NCI-H1105 (cell line): ENCODE measurements around the gene CA4.
"Not testable (repeated sequence)": the region's sequence is repeated elsewhere in the genome, so short reads cannot be mapped to it uniquely, and the experiment has no call there.

Experiments
- DNase-seq: peaks from one replicate; lab custom pipeline; 2025; lab: John Stamatoyannopoulos, UW

Gene CA4

DNA sequence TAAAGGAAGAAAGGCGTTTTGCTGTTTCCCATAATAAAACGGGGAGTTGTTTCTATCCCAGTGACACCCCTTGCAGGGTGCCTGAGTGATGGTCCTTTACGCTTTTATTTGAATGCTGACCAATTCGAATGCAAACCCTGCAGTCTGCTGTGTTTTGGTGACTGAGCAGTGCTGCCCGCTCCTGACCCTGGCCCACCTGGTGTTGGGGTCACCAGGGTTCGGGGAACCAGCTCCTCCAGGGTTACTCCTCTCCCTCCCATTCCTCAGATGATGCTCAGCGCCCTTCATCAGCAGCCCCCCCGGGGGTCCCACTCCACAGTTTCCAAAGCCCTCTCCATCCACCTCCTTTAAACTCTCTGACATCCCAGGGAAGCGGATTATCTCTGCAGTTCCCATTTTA, 6.0 kb downstream of the CA4 start:
- DNase-seq: no peak

DNA sequence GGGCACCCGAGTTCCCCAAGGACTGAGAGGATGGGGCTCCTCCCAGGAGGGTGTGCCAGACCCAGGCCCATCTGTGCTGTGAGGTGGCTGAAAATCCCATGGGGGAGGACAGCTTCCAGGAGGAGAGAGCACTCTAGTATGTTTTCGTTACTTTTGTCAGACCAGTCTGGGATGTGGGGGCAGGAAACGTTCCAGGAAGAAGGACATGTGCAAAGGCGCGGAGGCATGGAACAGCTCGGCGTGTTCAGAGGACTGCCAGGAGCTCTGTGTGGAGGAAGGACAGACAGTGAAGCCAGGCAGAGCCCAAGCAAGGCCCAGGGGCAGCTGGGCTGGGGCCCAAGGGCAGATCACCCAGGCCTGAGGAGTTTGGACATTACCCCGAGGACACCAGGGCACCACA, 7.0 kb downstream of the CA4 start:
- no peak for DNase-seq

- DNase-seq: no peak
Measured at GRCh38 chr17:60157487-60158040, 7.8 kb downstream of the CA4 start.

DNA sequence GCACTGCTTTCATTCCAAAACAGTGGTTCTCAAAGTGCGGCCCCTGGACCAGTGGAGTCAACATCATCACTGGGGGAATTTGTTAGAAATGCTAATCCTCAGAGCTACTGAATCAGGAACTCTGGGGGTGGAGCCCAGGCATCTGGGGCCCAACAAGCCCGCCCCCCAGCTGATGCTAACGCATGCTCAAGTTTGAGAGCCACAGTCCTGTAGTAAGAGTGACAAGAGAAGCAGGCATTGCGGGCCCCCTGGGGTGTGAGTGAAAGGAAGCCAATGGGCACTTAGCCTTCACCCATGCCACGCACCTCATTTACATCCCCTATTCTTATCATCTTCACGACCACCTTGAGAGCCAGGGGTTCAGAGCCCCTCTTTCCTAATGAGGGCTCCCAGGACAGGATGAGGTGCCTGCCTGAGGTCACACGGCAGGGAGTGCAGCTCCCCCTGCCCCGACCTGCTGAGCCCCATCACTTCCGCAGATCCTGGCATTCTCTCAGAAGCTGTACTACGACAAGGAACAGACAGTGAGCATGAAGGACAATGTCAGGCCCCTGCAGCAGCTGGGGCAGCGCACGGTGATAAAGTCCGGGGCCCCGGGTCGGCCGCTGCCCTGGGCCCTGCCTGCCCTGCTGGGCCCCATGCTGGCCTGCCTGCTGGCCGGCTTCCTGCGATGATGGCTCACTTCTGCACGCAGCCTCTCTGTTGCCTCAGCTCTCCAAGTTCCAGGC, 9.1 kb downstream of the CA4 start:
- no peak for DNase-seq

GRCh38 chr17:60159479-60159866, 9.7 kb downstream of the CA4 start:
- DNase-seq: no peak

- no peak for DNase-seq
Measured at GRCh38 chr17:60160829-60161501, 11.2 kb downstream of the CA4 start.

DNA sequence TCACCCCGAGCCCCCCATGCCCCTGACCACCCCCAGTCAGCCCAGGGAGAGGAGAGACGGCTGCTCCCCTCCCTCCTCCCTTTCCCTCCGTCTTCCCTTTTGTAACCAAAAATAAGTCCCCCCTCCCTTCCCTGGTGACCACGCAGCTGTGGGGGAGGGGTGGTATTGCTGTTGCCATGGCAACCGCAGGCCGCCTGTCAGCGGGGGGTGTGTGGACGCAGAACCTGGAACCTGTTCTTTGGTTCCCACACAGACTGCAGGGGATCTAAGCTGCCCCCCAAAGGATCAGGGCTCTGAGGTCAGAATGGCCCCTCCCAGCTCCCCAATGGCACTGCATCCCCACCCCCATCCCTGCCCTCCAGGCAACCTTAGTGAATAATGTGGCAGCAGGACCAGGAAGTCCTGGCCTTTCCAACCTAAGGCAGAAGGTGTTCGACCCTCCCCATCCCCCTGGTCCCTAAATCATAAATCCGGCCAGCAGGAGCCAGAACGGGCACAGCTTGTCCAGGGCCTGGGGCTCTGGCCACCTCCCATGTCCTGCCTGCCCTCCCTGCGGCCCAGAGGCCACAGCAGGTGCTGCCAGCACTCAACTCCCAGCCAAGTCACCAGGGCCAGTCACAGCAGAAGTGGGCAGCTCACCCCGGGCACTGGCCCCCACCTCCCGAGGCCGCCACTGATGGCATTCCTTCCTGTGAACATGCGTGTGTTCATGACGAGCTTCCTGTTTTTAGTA, 12.0 kb downstream of the CA4 start:
- DNase-seq: no peak

GRCh38 chr17:60163108-60163784, 13.5 kb downstream of the CA4 start:
- no peak for DNase-seq

GRCh38 chr17:60164164-60164563, 14.4 kb downstream of the CA4 start:
- no peak for DNase-seq

DNA sequence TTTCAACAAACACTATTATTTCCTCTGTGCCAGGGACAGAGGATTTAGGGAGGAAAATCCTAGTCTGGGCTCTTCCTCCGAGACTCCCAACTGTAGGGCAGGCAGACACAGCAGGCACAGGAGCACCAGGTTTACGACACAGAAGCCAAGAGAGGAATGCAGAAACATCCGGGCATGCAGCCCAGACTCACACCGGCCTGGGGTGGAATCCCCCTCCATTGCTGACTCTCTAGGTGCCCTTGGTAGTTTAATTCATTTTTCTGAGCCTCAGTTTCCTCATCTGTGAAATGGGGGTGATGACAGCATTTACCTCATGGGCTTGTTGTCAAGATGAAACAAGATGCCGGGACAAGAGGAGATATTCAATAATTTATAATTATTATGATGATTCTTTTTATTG, 14.9 kb downstream of the CA4 start:
- DNase-seq: no peak

GRCh38 chr17:60165223-60165622, 15.4 kb downstream of the CA4 start:
- DNase-seq: no peak

GRCh38 chr17:60165971-60166370, 16.2 kb downstream of the CA4 start:
- DNase-seq: no peak

GRCh38 chr17:60167065-60167741, 17.4 kb downstream of the CA4 start:
- no peak for DNase-seq

- no peak for DNase-seq
Measured at GRCh38 chr17:60168654-60169053, 18.9 kb downstream of the CA4 start.

DNA sequence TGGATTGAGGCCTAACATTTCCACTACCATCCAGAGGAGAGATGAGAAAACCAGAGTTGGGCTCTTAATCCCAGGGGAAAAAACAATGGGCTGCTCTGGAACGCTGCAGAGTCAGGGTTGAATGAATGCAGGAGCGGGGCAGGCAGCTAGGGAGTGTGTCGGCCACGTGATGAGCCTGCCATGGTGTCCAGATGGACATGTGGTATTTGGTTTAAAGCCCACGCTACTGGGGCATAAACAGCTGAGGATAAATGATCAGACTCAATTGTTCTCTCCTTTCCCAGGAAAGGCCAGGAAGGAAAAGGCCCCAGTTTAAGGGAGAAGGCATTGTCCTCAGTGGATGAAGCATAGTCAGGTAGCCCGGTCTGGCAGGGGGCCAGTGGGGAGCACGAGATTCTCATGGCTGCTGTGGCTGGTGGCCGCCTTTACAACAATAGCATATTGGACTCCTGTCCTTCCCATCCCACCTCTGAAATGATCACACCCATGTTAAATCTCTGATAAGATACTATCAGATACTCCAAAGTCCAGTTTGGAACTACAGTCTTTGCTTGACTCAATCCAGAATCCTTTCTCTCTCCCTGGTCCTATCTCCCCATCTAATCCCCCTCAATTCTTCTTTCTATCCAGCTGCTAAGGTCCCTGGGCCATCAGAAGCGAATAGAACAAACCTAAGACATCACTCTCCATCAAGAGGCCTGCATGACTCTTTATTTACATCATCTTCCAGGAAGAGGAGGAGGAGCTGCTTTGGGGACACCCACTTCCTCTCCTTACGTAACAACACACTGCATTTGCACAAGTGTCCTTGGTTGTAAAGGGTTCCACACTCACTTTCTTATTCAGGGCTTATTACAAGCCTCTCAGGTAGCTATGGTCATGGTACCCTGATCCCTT, 20.4 kb downstream of the CA4 start:
- no peak for DNase-seq

DNA sequence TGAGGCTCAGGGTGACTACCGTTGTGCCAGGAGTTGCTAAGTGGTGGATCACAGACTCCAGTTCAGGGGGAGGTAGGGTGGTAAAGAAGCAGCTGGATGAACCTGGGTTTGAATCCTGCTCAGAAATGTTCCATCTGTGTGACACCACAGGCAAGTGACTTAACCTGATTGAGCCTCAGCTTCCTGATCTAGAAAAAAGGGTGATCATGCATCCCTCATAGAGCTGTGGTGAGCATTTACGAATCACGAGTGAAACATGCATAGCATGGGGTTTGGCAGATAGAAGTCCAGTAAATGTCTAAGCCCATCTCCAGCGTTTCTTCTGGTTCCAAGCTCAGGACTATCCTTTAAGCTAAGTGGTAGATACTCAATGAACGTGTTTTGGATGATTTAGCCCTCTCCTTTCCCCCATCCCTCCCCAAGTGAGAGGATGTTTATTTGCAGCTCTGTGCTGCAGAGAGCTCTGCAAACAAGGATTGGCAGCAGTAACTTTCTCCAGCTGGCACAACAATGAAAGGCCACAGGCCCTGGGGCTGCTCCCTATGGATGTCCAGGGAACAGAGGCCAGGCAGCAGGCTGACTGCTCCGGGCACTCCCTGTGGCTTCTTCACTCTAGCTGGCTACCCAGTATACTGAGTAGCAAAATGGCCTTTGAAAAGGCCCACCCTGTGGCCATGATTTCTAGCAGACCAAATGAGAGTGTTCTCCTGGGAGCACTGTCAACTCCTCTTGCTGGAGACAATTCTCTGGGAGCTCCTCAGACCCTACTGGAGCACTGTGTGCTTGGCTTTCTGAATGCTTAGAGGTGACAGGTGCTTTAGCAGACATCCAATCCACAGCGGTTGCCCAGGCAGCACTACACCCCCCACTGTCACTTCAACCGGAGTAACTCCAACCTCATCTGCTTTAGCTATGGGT, 21.3 kb downstream of the CA4 start:
- no peak for DNase-seq

DNA sequence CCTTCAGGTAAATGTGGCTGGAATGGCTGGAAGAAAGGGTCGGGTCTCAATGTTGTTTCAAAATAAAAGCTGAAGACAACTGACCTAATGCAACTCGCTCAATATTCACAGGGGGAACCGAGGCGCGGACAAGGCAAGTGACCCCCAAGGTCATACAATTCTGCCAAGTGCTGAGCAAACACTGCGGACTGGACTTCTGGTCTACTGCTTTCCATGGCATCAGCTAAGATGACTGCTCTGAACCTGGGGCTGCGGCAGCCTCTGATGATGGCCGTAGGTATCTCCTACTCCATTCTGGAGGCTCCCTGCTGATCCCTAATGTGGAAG, 21.9 kb downstream of the CA4 start:
- no peak for DNase-seq

DNA sequence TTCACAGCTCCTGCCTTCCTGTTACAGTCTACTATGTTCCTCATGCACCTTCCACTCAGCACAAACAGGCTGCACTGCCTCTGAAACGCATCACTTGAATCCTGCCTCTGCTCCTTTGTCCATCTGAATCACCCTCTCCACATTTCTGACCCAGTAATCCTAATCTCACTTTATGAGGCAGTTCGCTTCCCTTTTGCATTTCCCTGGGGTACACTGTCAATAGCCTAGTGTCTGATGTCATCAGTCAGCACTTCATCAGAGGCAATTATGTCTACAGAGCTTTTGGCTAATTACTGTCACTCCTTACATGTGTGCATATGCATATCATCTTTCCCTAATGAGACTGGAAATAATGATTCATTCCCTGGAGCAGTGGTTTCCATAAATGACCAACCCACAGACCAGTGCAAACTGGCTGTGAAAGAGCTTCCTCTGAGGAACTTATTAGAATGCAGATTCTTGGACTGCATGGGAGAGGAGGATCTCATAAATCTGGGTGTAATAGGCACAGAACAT, 23.6 kb downstream of the CA4 start:
- no peak for DNase-seq

- no peak for DNase-seq
Measured at GRCh38 chr17:60174035-60174434, 24.3 kb downstream of the CA4 start.

- DNase-seq: not testable (repeated sequence)
Measured at GRCh38 chr17:60174767-60175166, 25.0 kb downstream of the CA4 start.
